NCI-H146 treated with DMSO at 0.1 percent for 48 hours (cell line): ENCODE measurements around the gene DNER.
"Not testable (repeated sequence)": the region's sequence is repeated elsewhere in the genome, so short reads cannot be mapped to it uniquely, and the experiment has no call there.

Experiments
- DNase-seq: peaks from one replicate; lab custom pipeline; 2025; ENCODE audit not compliant: unreplicated experiment; lab: John Stamatoyannopoulos, UW

Gene DNER

DNA sequence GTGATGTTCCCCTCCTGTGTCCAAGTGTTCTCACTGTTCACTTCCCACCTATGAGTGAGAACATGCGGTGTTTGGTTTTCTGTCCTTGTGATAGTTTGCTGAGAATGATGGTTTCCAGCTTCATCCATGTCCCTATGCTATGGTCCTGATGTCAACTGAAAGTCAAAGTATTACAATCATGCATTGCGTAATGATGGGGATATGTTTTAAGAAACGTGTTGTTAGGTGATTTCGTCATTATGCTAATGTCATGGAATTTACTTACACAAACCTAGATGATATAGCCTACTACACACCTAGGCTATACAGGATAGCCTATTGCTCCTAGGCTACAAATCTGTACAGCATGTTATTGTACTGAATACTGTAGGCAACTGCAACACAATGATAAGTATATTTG is 207.7 kb downstream of the DNER start:
- not testable (repeated sequence) for DNase-seq

DNA sequence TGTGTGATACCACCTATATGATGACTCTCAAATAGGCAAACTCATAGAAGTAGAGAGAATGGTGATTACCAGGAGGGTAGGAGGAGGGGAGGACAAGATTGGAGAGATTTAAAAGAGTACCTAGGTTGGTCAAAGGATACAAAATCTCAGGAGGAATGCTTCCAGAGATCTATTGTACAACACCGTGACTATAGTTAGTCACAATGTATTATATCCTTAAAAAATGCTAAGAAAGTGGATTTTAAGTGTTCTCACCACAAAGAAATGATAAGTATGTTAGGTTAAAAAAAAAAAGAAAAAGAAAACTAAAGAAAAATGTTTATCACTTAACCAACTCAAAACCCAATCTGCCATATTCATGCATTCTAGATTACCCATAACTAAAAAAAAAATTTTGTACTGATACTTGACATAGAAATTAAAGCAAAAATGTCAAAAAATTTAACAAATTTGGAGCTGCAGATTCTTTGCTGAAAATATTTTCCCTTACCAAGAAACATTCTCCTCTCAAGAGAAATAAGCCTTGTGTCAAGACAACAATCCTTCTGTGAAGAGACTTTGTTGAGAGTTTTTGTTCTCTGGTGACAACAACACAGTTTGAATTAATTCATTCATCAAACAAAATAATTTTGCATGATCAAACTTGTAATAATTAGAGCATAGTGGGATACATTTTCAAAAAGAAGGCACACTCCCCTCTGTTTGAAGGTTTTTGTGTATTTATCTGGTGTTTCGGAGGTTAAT is 213.1 kb downstream of the DNER start:
- DNase-seq, result no peak

GRCh38 chr2:229492034-229492433 is 222.3 kb downstream of the DNER start:
- DNase-seq, result no peak

GRCh38 chr2:229490167-229490566 is 224.2 kb downstream of the DNER start:
- DNase-seq, result no peak

- DNase-seq, result no peak
These were observed 225.3 kb downstream of the DNER start for GRCh38 chr2:229489016-229489415.

DNA sequence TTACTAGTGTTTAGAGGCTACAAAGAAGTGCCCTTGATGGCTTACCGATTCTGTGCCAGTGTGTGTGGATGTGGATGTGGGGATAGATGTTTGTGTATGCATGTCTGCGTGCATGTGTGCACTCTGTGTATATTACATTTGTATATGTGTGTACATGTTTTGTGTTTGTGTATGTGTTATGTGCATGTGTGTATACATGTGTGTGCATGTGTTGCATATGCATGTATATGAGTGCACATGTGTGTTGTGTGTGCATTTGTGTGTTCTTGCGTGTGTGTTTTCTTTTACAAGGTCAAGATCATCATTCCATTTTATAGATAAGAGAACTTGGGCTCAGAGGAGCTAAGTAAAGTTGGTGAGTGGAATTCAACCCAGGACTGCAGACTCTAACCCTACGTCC is 226.1 kb downstream of the DNER start:
- DNase-seq, result no peak

GRCh38 chr2:229486673-229487072 is 227.7 kb downstream of the DNER start:
- no peak for DNase-seq

- no peak for DNase-seq
These were observed 228.5 kb downstream of the DNER start for GRCh38 chr2:229485857-229486256.

DNA sequence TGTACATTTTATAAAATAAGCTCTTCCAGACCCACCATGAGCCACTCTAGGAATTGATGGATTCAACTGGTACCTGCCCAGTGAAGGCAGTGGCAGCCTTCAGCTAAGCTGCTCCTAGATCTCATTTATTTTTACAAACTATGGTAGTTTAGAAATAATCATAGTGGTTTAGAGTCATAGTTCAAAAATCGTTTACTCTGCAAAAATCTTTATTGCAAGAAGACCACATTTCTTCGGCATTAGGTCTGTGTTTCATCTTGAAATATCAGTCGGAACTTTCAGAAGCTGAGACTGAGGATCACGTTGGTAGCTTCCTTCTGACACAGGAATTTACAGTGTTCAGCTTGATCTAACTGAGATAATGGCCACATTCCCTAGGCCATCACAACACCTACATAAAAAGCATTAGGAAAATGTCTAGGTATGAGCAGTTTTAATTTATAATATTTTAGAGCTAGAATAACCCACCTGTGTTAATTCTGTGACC is 237.0 kb downstream of the DNER start:
- DNase-seq, result no peak

- no peak for DNase-seq
These were observed 238.6 kb downstream of the DNER start for GRCh38 chr2:229475778-229476177.

DNA sequence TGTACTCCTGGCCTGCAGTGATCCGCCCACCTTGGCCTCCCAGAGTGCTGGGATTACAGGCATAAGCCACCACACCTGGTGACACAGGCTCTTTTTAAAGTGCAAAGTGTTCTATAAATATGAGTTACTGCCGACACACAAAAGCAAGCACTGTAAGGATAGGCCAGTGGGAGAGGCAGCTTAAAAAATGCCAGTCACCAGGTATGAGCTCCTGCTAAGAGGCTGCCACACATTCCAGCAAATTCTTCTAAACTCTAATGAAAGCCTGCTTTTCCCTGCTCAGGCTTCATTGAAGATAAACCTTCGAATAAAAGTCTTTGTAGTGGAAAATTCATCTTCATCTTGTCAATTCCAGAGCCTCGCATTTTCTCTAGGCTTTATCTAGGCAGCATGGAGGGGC is 240.2 kb downstream of the DNER start:
- DNase-seq, result no peak

GRCh38 chr2:229470781-229471180 is 243.6 kb downstream of the DNER start:
- DNase-seq, result no peak

GRCh38 chr2:229467783-229468182 is 246.6 kb downstream of the DNER start:
- DNase-seq, result no peak

GRCh38 chr2:229463841-229464346 is 250.5 kb downstream of the DNER start:
- no peak for DNase-seq

DNA sequence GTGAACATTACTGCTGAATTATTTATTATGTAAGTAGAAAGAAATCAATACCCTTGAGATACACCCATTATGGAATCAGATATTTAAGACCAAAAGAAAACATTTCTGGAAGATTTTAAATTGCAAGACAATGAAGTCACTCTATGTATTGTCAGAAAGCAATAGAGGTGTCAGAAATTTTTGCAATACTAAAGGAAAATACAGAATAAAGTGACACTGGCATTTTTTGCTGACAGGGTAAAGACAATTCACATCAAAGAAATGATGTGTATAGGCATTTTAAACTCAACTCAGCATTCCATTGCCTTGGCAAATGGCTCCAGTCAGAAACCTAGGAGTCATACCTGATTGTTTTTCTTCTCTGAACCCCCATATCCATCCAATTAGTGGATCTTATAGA is 252.2 kb downstream of the DNER start:
- no peak for DNase-seq

- no peak for DNase-seq
These were observed 258.3 kb downstream of the DNER start for GRCh38 chr2:229456091-229456490.

- no peak for DNase-seq
These were observed 259.3 kb downstream of the DNER start for GRCh38 chr2:229454934-229455631.

GRCh38 chr2:229453230-229453629 is 261.1 kb downstream of the DNER start:
- no peak for DNase-seq

DNA sequence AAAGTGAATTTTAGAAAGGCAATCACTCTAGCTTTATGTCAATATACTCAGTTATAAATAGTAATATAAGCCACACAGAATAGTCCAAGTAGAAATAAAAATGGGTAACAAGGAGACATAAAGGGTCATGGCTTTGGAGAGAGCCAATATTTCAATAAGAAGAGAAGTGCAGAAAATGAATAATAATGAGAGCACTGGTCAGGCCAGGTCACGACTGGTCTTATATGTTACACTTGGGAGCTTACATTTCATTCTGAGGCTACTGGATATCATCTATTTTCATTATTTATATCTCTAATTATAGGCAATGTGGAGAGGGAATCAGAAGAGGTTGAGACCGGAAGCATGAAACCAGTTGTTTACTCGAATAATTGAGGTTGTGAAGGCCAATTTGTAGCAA is 262.5 kb downstream of the DNER start:
- DNase-seq, result no peak

GRCh38 chr2:229447227-229447626 is 267.1 kb downstream of the DNER start:
- no peak for DNase-seq

DNA sequence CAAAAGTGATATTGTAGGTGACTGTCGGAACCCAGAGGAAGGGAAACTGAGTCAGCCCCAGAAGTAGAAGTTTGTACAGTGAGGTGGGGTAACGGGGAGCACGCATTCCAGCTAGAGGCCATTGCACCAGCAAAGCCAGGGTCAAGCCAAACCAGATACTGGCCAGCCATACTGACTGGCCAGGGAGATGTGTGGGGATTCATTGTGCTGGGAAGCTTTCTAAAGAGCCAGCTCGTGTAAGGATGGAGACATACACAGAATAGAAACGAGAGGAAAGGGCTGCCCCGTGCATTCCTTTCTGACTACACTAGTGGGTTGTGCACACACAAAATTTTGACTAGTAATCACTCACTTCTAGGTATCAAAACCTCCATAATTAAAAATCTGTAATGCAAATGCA is 268.0 kb downstream of the DNER start:
- DNase-seq, result no peak

DNA sequence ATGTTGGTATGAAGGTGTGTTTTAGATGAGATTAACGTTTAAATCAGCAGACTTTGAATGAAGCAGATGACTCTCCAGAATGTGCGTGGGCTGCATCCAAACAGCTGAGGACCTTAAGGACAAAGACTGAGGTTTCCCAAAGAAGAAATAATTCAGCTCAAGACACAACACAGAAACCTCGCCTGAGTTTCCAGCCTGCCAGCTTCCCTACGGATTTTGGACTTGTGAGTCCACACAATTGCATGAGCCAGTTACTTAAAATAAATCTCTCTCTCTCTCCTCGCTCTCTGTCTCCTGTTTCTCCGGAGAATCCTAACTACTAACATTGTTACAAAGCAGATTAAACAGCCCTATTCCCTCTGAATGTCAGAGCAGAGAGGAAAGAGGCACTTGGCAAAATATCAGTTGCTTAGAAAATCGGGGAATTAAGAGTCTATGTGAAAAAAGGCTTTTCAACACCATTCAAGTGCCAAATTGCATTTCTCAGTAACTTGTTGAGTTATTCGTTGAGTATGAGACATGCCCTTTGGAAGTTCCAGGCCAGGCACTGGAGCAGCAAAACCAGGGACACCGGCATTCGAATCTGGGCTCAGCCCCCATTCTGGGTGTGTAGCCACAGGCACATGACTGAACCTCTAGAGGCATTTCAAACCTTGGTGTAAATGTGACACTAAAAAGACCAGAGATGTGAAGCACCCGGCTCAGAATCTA is 268.7 kb downstream of the DNER start:
- no peak for DNase-seq
